Measurements from ENCODE around the gene CFAP46.

The CFAP46 gene

DNA sequence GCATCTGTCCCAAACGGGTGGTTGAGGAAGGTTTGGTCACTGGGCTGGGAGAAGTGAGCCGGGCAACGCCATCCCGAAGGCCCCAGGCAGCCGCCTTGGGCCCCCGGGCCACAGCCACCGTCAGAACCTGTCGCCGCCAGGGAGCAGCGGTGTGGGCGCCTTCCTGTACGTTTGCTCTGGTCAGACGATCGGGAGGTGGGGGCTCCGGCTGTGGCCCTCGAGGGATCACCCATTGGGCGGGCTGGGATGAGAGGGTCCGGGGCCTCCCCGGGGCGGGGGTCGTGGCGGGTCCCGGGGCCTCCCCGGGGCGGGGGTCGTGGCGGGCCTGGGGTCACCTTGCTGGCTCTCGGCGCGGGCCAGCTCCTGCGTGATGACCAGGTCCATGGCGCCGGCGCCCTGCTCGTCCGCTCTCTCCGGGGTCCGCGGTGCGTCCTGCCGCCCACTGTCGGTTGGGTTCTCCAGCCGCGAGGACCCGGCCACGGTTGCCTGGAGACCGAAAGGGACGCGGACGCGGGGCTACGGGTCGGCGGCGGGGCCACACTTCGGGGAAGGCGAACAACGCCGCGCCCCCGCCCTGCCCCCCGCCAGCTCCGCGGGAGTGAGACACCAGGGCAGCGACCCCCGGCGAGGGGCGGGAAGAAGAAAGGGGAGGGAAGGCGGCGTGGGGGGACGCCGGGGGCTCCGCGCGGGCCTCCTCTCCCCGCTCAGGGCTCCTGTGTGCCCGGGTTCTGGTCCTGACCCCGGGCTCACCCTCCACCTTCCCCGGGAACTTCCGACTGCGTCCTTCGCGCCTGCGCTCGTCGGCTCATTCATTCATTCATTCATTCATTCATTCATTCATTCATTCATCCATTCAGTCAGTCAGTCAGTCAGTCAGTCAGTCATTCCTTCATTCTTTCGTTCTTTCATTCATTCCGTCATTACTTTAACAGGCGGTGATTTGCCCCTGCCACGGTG is at the start of gene CFAP46:
Gene CFAP46 (minus strand): TSS at position 470 of the 957 bp plus-strand sequence. CDS start 86 bp downstream, at position 384.
- no peak for DNase-seq (ENCODE audit: low read depth)

DNA sequence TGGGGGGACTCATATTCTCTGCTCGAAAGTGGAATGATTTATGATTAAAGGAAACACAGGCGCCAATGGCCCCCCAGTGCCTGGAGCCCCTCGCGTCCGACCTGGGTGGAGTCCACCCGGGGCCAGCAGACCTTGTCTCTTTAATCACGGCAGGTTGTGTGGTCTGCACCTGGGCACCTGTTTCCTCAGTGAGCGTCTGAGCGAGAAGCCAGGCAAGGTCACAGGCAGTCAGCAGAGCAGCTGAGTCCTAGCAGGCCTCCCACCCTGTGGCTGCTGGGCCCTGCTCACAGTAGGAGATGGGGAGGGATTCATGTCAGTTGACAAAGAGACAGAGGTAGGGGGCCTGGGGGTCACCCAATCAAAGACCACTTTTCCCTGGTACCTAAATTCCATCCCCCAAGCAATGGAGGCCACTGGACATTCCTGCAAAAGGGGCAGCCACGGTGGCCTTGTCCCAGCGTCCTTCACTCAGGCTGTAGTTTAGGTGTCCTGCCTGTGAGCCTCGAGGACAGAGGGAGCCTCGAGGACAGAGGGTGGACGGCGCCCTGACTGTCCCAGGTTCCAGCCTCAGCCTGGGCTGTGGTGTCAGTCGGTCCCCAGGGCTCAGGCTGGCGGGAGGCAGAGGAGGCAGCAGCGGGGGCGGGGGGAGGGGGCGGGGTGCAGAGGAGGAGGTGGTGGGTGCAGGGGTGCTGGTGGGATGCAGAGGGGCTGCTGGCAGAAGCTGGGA is 49.5 kb upstream of the CFAP46 start:
- no peak for DNase-seq (ENCODE audit: low read depth)

DNA sequence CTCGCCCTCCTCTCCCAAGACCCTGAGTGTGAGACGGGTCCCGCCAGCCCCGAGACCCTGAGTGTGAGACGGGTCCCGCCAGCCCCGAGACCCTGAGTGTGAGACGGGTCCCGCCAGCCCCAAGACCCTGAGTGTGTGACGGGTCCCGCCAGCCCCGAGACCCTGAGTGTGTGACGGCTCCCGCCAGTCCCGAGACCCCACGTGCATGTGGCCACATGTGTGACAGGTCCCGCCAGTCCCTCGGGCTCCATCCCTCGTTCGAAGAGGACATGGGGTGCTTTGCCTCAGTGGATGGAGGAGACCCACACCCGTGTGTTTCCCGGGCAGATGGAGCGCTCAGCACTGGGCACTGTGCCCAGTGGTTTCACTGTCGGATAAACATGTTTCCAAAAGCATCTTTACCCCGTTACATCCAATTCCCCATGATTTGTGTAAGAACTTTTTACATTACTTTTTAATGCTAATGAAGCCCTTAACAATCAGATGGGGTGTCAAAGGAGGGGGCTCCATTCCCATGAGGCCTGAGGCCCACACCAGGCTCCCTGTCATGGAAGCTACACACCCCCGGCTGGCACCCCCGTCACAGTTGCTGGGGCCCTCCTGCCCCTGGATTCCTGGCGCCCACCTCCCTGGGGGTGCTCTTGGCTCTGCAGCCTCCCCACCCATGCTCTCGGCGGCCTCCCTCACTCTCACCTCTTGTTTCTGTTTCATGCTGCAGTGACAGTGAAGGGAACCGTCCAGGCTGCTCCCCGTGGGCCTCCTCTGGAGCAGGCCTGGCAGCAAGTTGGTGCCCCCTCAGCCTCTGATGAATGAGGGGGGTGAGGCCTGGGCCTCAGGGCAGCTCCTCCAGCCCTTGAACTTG is 48.5 kb upstream of the CFAP46 start:
- DNase-seq (ENCODE audit: low read depth): no peak

DNA sequence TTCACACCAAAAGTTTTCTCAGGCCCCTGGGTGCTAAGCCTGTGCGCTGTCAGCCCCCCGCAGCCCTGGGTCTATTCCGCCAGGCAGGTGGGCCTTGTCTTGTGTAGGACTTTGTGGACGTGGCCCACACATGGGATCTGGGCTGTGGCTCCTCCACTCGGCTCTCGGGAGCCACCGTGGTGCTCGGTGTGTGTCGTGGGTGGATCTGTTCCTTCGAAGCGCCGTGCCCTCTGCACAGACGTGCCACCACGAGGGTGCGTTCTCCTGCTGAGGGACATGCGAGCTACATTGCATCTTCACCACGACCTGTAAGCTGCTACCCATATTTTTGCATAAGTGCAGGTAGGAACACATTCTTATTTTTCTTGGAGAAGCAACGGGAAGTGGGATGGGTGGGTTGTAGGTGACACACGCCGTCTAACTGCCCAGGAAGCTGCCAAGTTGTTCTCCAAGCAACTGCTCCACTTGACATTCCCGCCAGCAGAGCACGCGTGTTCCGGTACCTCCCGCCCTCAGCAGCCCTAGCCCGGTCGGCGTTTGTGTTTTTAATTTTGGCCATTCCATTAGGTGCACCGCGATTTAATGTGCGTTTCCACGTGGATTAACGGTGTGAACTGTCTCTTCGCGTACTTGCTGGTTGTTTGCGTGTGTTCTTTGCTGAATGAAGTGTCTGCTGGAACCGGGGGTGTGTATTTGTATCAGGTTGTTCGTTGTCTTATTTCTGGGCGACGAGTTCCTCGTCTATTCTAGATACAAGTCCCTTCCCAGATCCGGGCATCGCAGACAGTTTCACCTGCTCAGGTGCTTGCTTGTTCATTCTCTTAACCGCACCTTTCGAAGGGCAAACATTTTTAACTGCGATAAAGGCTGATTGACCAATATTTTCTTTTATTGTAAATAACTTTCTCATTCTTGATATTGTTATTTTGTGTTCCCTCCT is 47.4 kb upstream of the CFAP46 start:
- DNase-seq (ENCODE audit: low read depth): no peak

DNA sequence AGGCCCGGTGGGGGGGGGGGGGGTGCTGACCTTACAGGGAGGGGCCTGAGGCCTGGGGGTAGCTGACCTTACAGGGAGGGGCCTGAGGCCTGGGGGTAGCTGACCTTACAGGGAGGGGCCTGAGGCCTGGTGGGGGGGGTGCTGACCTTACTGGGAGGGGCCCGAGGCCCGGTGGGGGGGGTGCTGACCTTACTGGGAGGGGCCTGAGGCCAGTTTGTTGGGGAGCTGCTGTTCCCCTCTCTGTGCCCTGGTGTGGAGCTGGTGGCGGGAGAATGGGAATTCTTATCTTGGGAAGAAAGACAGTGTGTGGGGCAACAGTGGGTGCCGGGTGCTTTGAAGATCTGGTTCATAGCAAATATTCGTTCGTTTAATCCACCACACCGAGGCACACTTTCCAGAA is 46.6 kb upstream of the CFAP46 start:
- DNase-seq (ENCODE audit: low read depth): no peak

DNA sequence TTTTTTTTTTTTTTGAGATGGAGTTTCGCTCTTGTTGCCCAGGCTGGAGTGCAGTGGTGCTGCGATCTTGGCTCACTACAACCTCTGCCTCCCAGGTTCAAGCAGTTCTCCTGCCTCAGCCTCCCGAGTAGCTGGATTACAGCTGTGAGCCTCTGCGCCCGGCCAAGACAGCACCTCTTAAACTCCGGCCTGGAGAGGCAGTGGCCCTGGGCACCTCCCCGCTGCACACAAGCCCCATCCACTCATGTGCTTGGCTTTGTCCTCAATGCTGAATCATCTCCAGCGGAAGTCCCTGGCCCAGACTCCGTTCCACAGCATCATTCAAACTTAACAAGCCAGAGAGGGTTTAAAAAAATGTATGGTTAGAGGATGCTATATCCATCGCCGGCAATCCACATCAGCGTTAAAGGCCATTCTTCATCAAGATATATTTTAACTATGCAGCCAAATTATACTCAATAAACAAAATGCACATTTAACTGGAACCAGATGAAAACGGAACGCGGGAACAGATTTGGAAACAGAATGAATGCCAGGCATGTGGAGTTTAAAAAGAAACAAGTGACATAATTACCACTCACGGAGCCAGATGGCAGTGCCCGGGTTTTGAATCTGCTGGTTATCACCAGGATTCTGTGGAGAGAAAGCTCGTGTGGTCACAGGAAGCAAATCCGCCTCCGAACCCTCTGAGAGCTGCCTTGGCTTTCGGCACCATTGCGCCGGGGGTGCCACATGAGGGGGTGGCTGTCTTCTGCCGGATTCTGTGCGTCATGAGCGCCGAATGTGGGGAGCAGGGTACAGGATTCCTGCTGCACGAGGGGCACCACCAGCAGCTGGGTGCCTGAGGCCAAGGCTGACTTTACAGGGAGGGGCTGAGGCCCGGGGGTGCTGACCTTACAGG is 45.6 kb upstream of the CFAP46 start:
- DNase-seq (ENCODE audit: low read depth): no peak

DNA sequence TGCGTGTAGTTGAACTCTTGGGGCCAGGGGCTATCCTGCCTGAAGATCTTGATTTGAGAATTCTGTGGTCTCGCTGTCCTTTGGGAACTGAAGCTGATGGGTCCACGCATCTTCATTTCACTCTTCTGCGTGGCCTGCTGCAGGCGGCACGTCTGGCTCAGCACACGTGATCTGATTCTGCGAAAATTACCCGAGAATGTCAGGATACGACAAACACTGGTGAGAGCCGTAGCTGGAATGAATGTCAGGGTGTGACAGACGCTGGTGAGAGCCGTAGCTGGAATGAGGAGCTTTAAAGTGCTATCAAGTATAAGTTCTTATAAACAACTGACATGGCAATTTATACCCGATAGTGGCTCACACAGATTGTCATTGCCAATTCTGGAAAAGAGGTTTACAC is 44.6 kb upstream of the CFAP46 start:
- DNase-seq (ENCODE audit: low read depth): no peak

DNA sequence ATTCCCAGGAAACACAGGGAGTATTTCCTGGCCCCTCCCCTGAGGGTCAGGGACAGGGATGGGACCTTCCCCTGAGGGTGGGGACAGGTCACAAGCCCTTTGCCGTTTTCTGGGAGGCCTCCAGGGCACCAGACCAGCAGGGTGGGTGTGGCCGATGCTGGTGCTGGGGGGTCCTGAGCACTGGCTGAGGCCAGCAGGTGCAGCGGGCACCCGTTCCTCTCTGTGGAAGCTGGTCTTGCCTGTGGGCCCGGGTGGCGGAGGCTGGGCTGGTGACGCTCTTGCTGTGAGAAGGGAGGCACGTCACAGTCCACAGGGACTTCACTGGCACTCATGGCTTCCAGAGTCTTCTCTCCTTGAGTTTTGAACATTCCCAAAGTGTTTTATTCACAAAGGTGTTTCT is 44.2 kb upstream of the CFAP46 start:
- DNase-seq (ENCODE audit: low read depth): no peak

DNA sequence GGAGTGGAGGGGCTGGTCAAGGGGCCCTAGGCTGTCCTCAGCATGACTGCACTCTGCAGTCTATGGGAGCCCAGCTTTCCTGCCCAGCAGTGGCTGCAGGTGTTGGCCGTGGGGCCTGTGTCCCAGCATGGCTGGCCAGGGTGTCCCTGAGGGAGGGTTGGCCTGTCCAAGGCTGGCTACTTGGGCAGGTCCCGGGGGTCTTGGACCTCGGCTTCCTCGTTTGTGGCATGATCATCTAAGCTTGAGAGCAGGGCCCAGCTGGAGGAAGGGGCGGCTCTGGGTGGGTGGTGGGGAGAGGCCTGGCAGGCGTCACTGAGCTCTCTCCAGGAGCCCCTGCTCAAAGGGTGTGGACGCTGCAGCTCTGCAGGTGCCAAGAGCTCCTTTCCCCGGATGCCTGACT is 43.7 kb upstream of the CFAP46 start:
- no peak for DNase-seq (ENCODE audit: low read depth)

DNA sequence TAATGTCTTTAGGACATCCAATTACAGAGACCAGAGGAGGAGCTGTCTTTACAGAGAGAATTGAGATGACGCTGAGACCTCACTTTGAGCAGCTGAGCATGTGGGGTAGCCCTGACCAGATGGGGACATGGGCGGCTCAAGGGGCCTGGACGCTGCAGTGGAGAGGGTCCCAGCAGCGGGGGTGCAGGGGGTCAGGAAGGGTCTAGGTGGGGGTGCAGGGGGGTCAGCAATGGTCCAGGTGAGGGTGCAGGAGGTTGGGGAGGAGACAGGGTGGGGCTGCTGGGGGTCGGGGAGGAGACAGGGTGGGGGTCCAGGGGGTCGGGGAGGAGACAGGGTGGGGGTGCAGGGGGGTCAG is 43.2 kb upstream of the CFAP46 start:
- no peak for DNase-seq (ENCODE audit: low read depth)

DNA sequence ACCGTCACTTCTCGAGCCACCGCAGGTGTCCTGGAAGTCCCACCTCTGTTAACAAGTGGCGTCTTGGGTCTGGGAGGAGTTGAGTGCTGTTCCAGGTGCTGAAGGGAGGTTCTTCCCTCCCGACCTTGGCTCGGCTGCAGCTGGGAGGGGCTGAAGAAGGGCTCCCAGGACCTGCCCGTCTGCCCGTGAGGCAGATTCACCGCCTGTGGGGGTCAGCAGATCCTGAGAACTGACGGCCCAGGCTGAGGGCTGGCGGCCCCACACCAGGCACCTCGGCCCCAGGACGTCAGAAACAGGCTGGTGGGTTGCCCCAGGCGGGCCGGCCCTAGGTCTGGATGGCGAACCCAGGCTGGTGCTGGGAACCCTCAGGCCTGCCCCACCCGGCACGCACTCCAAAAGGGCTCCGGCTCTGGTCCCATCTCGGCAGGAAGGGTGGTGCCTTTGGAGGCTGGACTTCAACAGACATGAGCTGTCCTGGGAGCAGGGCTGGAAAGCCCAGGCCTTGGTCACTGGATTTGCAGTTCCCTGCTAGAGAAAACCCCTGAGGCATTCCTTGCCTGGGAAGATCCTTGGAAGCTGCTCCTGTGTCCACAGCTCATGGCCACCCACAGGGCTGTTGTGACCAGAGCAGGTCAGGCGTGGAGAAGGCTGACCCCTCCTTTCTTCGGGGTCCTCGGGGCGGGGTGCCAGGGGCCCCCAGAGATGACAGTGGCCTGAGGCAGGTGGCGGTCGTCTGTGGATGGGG is 42.6 kb upstream of the CFAP46 start:
- no peak for DNase-seq (ENCODE audit: low read depth)

DNA sequence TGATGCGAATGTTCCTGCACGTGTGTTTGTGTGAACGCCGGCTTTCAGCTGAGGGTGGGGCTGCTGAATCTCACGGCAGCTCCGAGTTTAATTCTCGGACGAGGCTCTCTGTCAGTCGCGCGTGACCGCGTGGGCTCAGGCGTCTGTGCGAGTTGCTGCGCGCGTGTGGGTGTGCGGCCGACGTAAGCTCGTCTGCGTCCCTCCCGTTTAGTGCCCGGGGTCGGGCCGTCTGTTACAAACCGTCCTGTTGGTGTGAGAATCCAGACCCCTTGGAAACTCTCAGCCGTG is 41.6 kb upstream of the CFAP46 start:
- DNase-seq (ENCODE audit: low read depth): no peak

DNA sequence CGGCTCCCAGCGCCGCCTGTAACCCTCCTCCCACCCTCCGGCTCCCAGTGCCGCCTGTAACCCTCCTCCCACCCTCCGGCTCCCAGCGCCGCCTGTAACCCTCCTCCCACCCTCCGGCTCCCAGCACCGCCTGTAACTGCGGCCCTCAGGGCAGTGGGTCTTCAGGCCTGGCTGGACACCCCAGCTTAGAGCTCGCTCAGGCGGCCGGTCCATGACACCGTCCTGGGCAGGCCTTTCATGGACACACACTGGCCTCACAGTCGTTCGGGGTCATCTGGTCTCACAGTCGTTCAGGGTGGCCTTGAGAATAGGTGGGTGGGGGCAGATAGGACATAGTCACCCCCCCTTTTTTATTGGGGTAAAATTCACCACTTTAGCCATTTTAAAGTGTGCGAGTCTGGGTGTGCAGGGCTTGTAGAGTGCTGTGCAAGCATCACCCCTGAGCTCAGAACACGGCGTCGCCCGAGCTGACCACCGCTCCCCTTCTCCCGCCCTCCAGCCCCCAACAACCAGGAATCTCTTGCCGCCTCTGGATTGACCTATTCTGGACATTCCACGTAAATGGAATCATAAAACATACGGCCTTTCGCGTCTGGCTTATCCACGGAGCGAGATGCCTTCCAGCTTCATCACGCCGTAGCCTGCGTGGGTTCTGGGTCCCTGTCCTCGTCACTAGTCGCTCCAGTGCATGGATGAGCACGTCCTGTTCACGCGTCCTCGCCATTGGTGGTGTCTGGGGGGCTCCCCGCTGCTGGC is 41.1 kb upstream of the CFAP46 start:
- DNase-seq (ENCODE audit: low read depth): no peak

DNA sequence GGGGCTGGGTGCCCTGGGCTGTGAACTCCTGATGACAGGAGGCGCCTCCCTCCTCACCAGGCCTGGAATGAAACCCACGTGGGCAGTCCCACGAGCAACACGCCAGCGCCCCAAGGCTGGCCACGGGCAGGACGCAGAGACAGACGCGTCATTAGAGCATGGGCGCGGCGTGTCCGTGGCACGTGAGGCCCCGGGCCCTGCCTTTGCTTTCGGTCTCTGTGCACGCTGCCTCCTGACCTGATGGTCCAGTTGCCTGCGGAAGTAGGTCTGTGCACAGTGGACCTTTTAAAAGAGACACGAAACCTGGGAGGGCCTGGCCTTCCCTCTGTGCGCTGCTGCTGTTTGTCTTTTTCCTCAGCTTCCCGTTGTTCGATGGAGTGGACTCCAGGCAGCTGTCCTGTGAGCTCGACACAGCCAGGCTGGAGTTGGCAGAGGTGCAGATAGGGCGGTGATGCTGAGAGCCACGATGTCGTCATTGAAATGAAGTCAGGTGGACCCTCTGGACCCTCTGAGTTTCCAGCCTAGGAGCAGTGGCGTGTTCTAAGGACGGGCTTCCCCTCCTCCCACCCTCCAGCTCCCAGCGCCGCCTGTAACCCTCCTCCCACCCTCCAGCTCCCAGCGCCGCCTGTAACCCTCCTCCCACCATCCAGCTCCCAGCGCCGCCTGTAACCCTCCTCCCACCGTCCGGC is 40.1 kb upstream of the CFAP46 start:
- no peak for DNase-seq (ENCODE audit: low read depth)

DNA sequence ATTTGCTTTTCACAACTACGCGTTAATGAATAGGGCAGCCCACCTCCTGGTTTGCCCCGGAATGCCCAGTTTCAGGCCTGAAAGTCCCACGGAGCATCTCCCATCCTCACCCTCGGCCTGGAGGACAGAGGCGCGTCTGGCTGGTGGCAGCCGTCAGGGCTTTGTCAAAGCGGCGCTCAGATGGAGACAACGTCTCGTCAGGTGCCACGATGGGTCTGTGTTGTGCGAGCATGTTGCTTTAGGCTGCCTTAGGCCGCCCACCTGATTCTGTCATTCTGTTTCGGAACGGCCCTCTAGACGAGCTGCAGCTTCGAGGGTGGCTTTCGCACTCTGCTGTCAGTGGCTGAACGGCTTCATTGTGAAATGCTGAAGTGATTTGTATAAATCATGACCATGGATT is 39.4 kb upstream of the CFAP46 start:
- no peak for DNase-seq (ENCODE audit: low read depth)

DNA sequence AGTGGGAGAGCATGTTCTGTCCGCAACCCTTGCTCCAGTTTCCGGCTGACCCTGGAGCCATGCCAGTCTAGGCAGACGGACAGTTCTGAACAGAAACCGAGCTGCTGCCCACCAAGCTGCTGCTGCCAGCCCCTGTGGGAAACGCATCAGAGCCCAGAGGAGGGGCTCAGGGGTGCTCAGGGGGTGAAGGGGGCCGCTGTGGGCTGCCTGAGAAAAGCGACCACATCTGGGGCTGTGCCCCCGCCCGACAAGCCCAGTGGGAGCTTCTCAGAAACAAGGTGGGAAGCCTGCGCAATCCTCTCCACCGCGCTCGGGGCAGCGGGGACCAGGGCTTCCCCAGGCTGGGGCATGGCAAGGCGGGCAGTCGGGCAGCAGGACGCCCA is 38.8 kb upstream of the CFAP46 start:
- DNase-seq (ENCODE audit: low read depth): no peak

DNA sequence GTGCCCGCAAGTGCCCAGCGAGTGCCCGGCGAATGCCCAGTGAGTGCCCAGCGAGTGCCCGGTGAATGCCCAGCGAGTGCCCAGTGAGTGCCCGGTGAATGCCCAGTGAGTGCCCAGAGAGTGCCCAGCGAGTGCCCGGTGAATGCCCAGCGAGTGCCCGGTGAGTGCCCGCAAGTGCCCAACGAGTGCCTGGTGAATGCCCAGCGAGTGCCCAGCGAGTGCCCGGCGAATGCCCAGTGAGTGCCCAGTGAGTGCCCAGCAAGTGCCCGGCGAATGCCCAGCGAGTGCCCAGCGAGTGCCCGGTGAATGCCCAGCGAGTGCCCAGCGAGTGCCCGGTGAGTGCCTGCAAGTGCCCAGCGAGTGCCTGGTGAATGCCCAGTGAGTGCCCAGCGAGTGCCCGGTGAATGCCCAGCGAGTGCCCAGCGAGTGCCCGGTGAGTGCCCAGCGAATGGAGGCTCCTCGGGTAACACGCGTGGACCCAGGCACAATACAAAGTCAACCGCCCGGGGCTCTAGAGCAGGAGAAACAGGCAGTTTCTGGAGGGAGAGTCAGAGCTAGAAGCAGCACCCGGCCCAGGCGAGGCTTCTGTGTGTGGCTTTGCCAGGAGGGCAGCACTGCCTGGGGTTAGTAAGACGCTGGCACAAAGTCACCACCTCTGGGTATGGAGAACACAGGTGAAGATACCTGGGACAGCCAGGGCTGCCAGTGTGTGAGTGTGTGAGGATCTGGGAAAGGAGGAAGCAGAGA is 38.2 kb upstream of the CFAP46 start:
- no peak for DNase-seq (ENCODE audit: low read depth)

All from CMK (cell line).